AG04450 (cell line): ENCODE measurements around the gene FAM217A. TPM values are rescaled to one million over a fixed set of nuclear protein-coding genes. Genes with fewer than 3 reads are reported as not detected.

Source experiments
- CTCF ChIA-PET: fragments of 300-600, 350-600 bp; formaldehyde crosslinking; extraction: SDS; loops from one replicate; lab custom pipeline; 2022; ENCODE audit warnings: antibody characterized with exemption, inconsistent platforms; lab: Charles Lee
- POLR2A ChIA-PET: fragments of 350-600 bp; formaldehyde crosslinking; extraction: SDS; loops from one replicate; lab custom pipeline; 2021; ENCODE audit warnings: antibody characterized with exemption, inconsistent platforms; lab: Yijun Ruan, JAX
- DNase-seq: peaks from one replicate; pipeline ENCODE4 v3.0.0-alpha.2; 2011; ENCODE audit warnings: low read depth, low spot score
- H3K27ac ChIP-seq: one replicate; pipeline ENCODE4 v1.5.1; 2012; ENCODE audit warnings: low read depth, low read length, control low read depth
- H3K27me3 ChIP-seq: one replicate; pipeline ENCODE4 v1.6.0; 2012; ENCODE audit warnings: low read length; ENCODE audit not compliant: control insufficient read depth, insufficient read depth
- H3K4me3 ChIP-seq: 2 replicates; pipeline ENCODE4 v1.5.1; 2011; ENCODE audit warnings: mild to moderate bottlenecking, low read depth, low read length, control low read depth
- H3K9me3 ChIP-seq: 2 replicates; pipeline ENCODE4 v1.5.1; 2012; ENCODE audit warnings: low read length; ENCODE audit not compliant: control insufficient read depth, insufficient read depth
- CTCF ChIP-seq: IDR thresholded peaks from 2 replicates; pipeline ENCODE4 v1.5.1; 2011; ENCODE audit warnings: low read depth, low read length, control low read depth, inconsistent platforms
- polyA minus RNA-seq: library from RNA; depleted of rRNA, polyadenylated mRNA; stranded (reverse); fragments of >200 nt; gene quantifications from 2 replicates; pipeline ENCODE4 v1.2.3, GENCODE V29; 2011; rRNA and poly(A)+ RNA removed
- polyA plus RNA-seq: library from polyadenylated mRNA; depleted of rRNA; stranded (reverse); fragments of >200 nt; gene quantifications from 2 replicates; pipeline ENCODE4 v1.2.3, GENCODE V29; 2011; rRNA removed

FAM217A gene, protein sequence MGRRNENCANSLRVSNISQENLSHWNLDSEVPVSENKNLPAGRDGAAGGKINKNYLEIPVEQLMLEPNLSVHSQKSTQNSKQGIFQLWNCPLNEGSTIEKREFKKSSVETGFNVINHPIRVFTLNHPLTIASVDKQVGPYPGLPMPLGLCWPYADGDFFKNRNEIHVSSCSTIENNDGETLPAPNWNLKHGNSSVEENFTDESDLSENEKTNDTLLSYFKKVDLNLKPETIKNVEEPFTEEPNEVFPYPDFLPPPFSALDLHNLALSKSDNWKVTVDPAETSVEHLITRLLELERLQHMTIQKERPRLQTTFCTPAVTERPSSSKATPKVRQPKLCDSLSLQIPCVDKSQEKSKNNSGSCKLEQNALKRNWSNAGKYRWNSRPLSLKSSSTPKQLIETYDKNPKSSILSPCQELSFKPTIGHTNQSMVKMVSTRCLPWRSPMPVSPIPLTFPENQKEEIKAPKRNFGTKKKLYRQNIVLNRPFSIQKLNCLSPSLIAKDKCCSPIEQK
- polyA plus RNA-seq (not detected in 2 replicates), polyA minus RNA-seq (not detected in 2 replicates)

DNA sequence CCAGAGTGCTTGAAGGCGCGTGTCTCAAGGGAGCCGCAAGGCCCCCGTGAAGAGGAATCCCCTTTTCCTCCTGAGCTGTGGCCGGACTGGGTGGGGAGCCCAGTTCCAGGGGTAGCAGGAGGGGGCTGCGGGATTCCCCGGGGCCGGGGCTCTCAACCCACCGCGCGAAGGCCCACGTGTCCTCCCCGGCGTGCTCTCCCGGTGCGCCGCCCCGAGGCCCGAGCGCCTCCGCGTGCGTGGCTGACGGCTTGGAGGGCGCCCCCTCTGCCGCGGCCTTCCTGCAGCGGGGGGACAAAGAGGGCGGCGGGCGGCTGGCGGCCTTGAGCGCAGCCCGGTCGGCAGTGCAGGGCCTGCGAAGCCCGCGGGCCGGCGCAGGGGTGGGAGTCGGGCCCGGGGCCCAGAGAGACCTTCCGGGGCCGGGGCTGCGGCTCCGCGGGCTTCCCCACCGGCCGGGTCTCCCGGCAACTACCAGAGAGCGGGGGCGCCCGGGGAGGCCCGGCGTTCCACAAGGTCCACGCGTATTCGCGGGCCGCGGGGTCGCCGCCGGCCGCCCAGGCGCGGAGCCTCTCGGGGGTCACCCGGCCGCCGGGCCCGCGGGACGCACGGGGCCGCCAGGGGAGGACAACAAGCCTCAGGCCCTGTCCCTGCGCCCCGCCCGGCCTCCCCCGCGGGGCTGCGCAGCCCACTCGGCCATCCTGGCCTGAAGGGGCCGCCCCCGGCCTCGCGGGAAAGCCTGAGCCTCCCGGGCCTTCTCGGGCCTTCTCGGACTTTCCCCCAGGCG is at the start of gene FAM217A:
FAM217A (minus strand) TSS at position 447 of the 781 bp plus-strand sequence. CDS start 1,723 bp downstream, outside the sequence.
- POLR2A ChIA-PET, result no interaction called here
- Histone ChIP-seq H3K9me3 (peaks cover 4% of the 10 kb centered on the region), H3K4me3 (no peak within 1 kb of the TSS), H3K27me3 (no peaks in the 10 kb centered on the region), H3K27ac (no peak within 1 kb of the TSS)
- DNase-seq, result no peak
- CTCF ChIA-PET, result interaction anchor here (0.6 kb wide), 1 partner anchor 90 kb away, joined by 4 read pairs; no protein-coding TSS in a partner anchor
- no peak for TF ChIP-seq CTCF

GRCh38 chr6:4128072-4128471 is 49.1 kb upstream of the FAM217A start:
- ChIA-PET CTCF (interaction anchor here (0.9 to 3.2 kb wide), 3 partner anchors 28 to 83 kb away, joined by 4 to 33 read pairs (median 4); no protein-coding TSS in a partner anchor), POLR2A (no interaction called here)
- no peak overlapping the region for H3K27ac ChIP-seq
- no peak overlapping the region for H3K4me3 ChIP-seq
- DNase-seq, result no peak
- no peaks in the 10 kb centered on the region; the same call in 1 of the 2 replicates for H3K9me3 ChIP-seq
- H3K27me3 ChIP-seq, result no peaks in the 10 kb centered on the region
- TF ChIP-seq CTCF, result no peak

GRCh38 chr6:4125933-4126864 is 47.3 kb upstream of the FAM217A start:
- CTCF ChIA-PET, result interaction anchor here (0.6 to 3.4 kb wide), 8 partner anchors 14 to 277 kb away, joined by 3 to 33 read pairs (median 3); partner anchors contain the start of gene FAM50B
- peak; percentile 62 for DNase-seq
- Histone ChIP-seq H3K4me3 (no peak overlapping the region), H3K27me3 (no peaks in the 10 kb centered on the region), H3K9me3 (no peaks in the 10 kb centered on the region), H3K27ac (peak overlapping the region; percentile 11)
- TF ChIP-seq CTCF, result peak; percentile 58
- POLR2A ChIA-PET, result interaction anchor here (1.1 to 1.3 kb wide), 2 partner anchors 10 to 105 kb away, joined by 4 read pairs; partner anchors contain the start of gene ECI2

GRCh38 chr6:4125500-4125899 is 46.6 kb upstream of the FAM217A start:
- ChIA-PET POLR2A (interaction anchor here (1.1 kb wide), 1 partner anchor 105 kb away, joined by 4 read pairs; a partner anchor contains a TSS), CTCF (interaction anchor here (0.6 to 3.4 kb wide), 5 partner anchors 30 to 277 kb away, joined by 3 to 33 read pairs (median 5); partner anchors contain the start of gene FAM50B)
- no peak for TF ChIP-seq CTCF
- H3K4me3 ChIP-seq, result no peak overlapping the region
- no peak for DNase-seq
- no peaks in the 10 kb centered on the region for H3K9me3 ChIP-seq
- H3K27me3 ChIP-seq, result no peaks in the 10 kb centered on the region
- no peak overlapping the region for H3K27ac ChIP-seq
